B cell (primary cell): ENCODE results near the gene ITGB3.

ENCODE experiments used
- CTCF ChIP-seq: fragments of 200-600 bp; IDR thresholded peaks from one replicate; pipeline ENCODE4 v1.8.0; 2022; ENCODE audit warnings: antibody characterized with exemption, mild to moderate bottlenecking
- EZH2 ChIP-seq: IDR thresholded peaks from 2 replicates; pipeline ENCODE4 v1.6.1; 2012; ENCODE audit warnings: borderline replicate concordance, low read depth, mild to moderate bottlenecking, moderate library complexity, low read length; ENCODE audit not compliant: insufficient read depth, poor library complexity, severe bottlenecking

DNA sequence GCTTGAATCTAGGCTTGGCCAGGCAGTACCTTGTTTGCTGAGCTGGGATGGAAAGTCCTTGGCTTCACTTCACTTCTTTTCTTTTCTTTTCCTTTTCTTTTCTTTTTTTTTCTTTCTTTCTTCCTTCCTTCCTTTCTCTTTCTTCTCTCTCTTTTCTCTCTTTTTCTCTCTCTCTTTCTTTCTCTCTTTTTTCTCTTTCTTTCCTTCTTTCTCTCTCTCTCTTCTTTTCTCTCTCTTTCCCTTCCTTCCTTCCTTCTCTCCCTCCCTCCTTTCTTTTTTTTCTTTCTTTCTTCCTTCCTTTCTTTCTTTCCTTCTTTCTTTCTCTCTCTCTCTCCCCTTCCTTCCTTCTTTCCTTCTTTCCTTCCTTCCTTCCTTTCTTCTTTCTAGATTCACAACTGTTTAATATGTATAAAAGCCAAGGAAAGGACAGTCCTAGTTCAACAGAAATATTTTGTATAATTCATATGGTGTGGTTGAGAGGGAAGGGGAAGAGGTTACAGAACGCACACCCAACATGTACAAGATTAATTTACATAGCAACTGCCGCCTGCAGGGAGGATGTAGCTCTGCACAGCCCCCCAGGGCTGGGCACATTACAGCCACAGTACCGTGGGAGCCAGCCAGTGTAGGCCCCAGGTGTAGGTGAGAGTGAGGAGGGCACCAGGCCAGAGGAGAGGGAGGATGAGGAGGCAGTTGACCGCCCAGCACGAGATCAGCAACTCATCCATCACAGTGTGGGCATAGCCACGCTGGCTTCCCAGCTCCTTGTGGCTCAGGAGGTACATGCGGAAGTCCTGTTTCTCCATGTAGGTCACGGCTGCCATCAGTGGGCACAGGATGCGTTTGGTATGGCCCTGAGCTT is 9.7 kb upstream of the ITGB3 start:
- TF ChIP-seq CTCF (peak; percentile 35), EZH2 (no peak)
